Activated naive CD4-positive, alpha-beta T cell treated with anti-CD3 and anti-CD28 coated beads for 36 hours (primary cell): Measurements from ENCODE around the gene MTHFD2. TPM values are rescaled to one million over a fixed set of nuclear protein-coding genes. Genes with fewer than 3 reads are reported as not detected.

Experiments
- CTCF ChIA-PET: fragments of 350-600 bp; sonication (Branson Sonifier 250); formaldehyde crosslinking; loops from one replicate; lab custom pipeline; 2021; ENCODE audit warnings: antibody characterized with exemption; lab: Charles Lee
- DNase-seq: peaks from one replicate; pipeline ENCODE4 v3.0.0-alpha.2; 2020
- H3K27ac Mint-ChIP-seq: one replicate; pipeline ENCODE4 v1.8.0; 2021; ENCODE audit warnings: mild to moderate bottlenecking, mixed read lengths
- H3K27me3 Mint-ChIP-seq: one replicate; pipeline ENCODE4 v1.8.0; 2021; ENCODE audit warnings: low read depth, mixed read lengths
- H3K36me3 Mint-ChIP-seq: one replicate; pipeline ENCODE4 v1.8.0; 2021; ENCODE audit warnings: low read depth, mixed read lengths
- H3K4me1 Mint-ChIP-seq: one replicate; pipeline ENCODE4 v1.8.0; 2021; ENCODE audit warnings: low read depth, mixed read lengths
- H3K4me3 Mint-ChIP-seq: one replicate; pipeline ENCODE4 v1.8.0; 2021; ENCODE audit warnings: mild to moderate bottlenecking, moderate library complexity, mixed read lengths
- H3K9me3 Mint-ChIP-seq: one replicate; pipeline ENCODE4 v1.8.0; 2021; ENCODE audit warnings: mixed read lengths
- intact Hi-C: fragments of 100-400 bp; cut with micrococcal nuclease; formaldehyde crosslinking; loops from one replicate; pipeline ENCODE4 v1.15.1; 2023
- total RNA-seq, 2 experiments: library from RNA; stranded (reverse); gene quantifications; one replicate each; pipeline ENCODE4 v1.2.3, GENCODE V29; 2021

MTHFD2 gene
- total RNA-seq, 2 experiments from 2014 or later, result 683 to 692 TPM

DNA sequence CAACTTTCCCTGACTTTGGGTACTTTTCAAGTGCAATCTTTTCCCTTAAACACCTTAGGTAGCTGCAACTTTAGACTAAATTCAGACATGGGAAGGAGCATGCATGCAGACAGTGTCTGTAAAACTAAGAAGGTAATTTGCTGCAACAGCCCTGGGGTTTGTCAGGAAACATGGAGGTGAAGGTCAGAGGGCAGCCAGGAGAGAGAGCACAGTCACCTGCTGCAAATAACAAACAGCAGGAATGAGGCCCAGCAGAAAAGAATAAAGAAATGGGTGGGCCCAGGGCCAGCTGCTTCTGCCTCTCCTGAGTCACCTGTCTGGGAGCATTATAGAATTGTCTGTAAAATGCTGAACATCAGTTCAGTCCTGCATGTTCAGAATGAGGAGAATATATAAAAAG is 35.2 kb downstream of the MTHFD2 start:
- no peaks in the 10 kb centered on the region for H3K27me3 Mint-ChIP-seq
- DNase-seq, result no peak
- intact Hi-C loops, result no loop called here
- H3K9me3 Mint-ChIP-seq, result no peaks in the 10 kb centered on the region
- no peak overlapping the region for H3K27ac Mint-ChIP-seq
- CTCF ChIA-PET, result interaction anchor here (1.2 to 2.1 kb wide), 2 partner anchors 15 to 101 kb away, joined by 3 to 8 read pairs; no protein-coding TSS in a partner anchor
- H3K4me1 Mint-ChIP-seq, result peaks cover 6% of the 10 kb centered on the region
- no peaks in the 10 kb centered on the region for H3K36me3 Mint-ChIP-seq
- H3K4me3 Mint-ChIP-seq, result no peak overlapping the region

DNA sequence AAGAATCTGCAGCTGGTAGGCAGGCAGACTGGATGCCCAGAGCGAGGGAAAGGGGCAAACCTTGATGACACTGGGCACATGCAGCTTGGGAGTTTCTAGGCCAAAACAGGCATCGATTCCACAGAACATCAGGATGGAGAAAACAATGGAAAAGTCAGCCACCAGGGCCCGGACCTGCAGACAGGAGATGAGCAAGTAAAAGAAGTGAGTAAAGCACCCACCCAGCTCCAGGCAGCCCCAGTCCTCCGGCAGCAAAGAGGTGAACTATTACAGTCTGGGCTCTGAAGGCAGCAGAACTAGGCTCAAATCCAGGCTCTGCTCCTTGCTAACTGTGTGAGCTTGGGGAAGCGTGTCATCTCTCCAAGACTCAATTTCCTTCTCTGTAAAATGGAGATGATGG is 36.6 kb downstream of the MTHFD2 start:
- no peaks in the 10 kb centered on the region for H3K27me3 Mint-ChIP-seq
- no peak overlapping the region for H3K27ac Mint-ChIP-seq
- H3K4me3 Mint-ChIP-seq, result no peak overlapping the region
- intact Hi-C loops, result no loop called here
- no peaks in the 10 kb centered on the region for H3K36me3 Mint-ChIP-seq
- H3K9me3 Mint-ChIP-seq, result no peaks in the 10 kb centered on the region
- DNase-seq, result no peak
- H3K4me1 Mint-ChIP-seq, result peaks cover 6% of the 10 kb centered on the region
- CTCF ChIA-PET, result interaction anchor here (1.2 to 2.1 kb wide), 2 partner anchors 14 to 100 kb away, joined by 3 to 8 read pairs; no protein-coding TSS in a partner anchor

- CTCF ChIA-PET, result interaction anchor here (1.1 to 1.8 kb wide), 2 partner anchors 11 to 415 kb away, joined by 3 to 9 read pairs; no protein-coding TSS in a partner anchor
- H3K27ac Mint-ChIP-seq, result no peak overlapping the region
- no peak overlapping the region for H3K4me3 Mint-ChIP-seq
- H3K27me3 Mint-ChIP-seq, result no peaks in the 10 kb centered on the region
- no peak for DNase-seq
- no peaks in the 10 kb centered on the region for H3K36me3 Mint-ChIP-seq
- peaks cover 6% of the 10 kb centered on the region for H3K4me1 Mint-ChIP-seq
- intact Hi-C loops, result no loop called here
- H3K9me3 Mint-ChIP-seq, result no peaks in the 10 kb centered on the region
Observed at GRCh38 chr2:74238879-74239278, 40.5 kb downstream of the MTHFD2 start.

- no peaks in the 10 kb centered on the region for H3K27me3 Mint-ChIP-seq
- H3K9me3 Mint-ChIP-seq, result no peaks in the 10 kb centered on the region
- no peak overlapping the region for H3K4me3 Mint-ChIP-seq
- DNase-seq, result no peak
- H3K36me3 Mint-ChIP-seq, result no peaks in the 10 kb centered on the region
- CTCF ChIA-PET, result interaction anchor here (1.1 to 1.8 kb wide), 2 partner anchors 11 to 415 kb away, joined by 3 to 9 read pairs; no protein-coding TSS in a partner anchor
- H3K27ac Mint-ChIP-seq, result no peak overlapping the region
- intact Hi-C loops, result no loop called here
- peaks cover 6% of the 10 kb centered on the region for H3K4me1 Mint-ChIP-seq
Observed at GRCh38 chr2:74239346-74239745, 40.9 kb downstream of the MTHFD2 start.

GRCh38 chr2:74242354-74243071 is 44.1 kb downstream of the MTHFD2 start:
- Mint-ChIP-seq H3K27me3 (no peaks in the 10 kb centered on the region), H3K27ac (no peak overlapping the region), H3K9me3 (no peaks in the 10 kb centered on the region), H3K4me3 (no peak overlapping the region), H3K4me1 (no peaks in the 10 kb centered on the region), H3K36me3 (no peaks in the 10 kb centered on the region)
- no peak for DNase-seq
- intact Hi-C loops, result no loop called here
- CTCF ChIA-PET, result interaction anchor here (0.7 to 2.7 kb wide), 3 partner anchors 8 to 93 kb away, joined by 3 to 17 read pairs (median 4); no protein-coding TSS in a partner anchor

GRCh38 chr2:74244286-74244685 is 45.9 kb downstream of the MTHFD2 start:
- CTCF ChIA-PET, result interaction anchor here (9.3 kb wide), 1 partner anchor 91 kb away, joined by 163 read pairs; no protein-coding TSS in a partner anchor

GRCh38 chr2:74246496-74247195 is 48.2 kb downstream of the MTHFD2 start:
- intact Hi-C loops, result no loop called here
- H3K4me1 Mint-ChIP-seq, result peaks cover 2% of the 10 kb centered on the region
- H3K4me3 Mint-ChIP-seq, result no peak overlapping the region
- no peaks in the 10 kb centered on the region for H3K9me3 Mint-ChIP-seq
- DNase-seq, result no peak
- H3K36me3 Mint-ChIP-seq, result no peaks in the 10 kb centered on the region
- CTCF ChIA-PET, result interaction anchor here (0.9 to 9.3 kb wide), 2 partner anchors 79 to 89 kb away, joined by 3 to 163 read pairs; no protein-coding TSS in a partner anchor
- no peak overlapping the region for H3K27ac Mint-ChIP-seq
- H3K27me3 Mint-ChIP-seq, result no peaks in the 10 kb centered on the region

More at GRCh38 chr2:74244286-74244685, 45.9 kb downstream of the MTHFD2 start:
- H3K27me3 Mint-ChIP-seq, result no peaks in the 10 kb centered on the region
- no peak for DNase-seq
- intact Hi-C loops, result no loop called here
- H3K4me3 Mint-ChIP-seq, result no peak overlapping the region
- H3K36me3 Mint-ChIP-seq, result no peaks in the 10 kb centered on the region
- no peaks in the 10 kb centered on the region for H3K4me1 Mint-ChIP-seq
- no peaks in the 10 kb centered on the region for H3K9me3 Mint-ChIP-seq
- H3K27ac Mint-ChIP-seq, result no peak overlapping the region

- peaks cover 2% of the 10 kb centered on the region for H3K4me1 Mint-ChIP-seq
- H3K9me3 Mint-ChIP-seq, result no peaks in the 10 kb centered on the region
- H3K27ac Mint-ChIP-seq, result no peak overlapping the region
- CTCF ChIA-PET, result interaction anchor here (0.5 to 9.3 kb wide), 43 partner anchors 8 to 361 kb away, joined by 3 to 163 read pairs (median 4); partner anchors contain the start of genes BOLA3 and INO80B
- intact Hi-C loops, result loop anchor here (1.0 to 10.0 kb wide), 7 partner anchors 86 to 425 kb away; partner anchors contain the start of genes INO80B, STAMBP and WBP1
- H3K36me3 Mint-ChIP-seq, result no peaks in the 10 kb centered on the region
- H3K27me3 Mint-ChIP-seq, result no peaks in the 10 kb centered on the region
- no peak overlapping the region for H3K4me3 Mint-ChIP-seq
- DNase-seq, result no peak
Observed at GRCh38 chr2:74249406-74250122, 51.1 kb downstream of the MTHFD2 start.

GRCh38 chr2:74250189-74250631 is 51.8 kb downstream of the MTHFD2 start:
- peak; percentile 68 for DNase-seq
- H3K36me3 Mint-ChIP-seq, result no peaks in the 10 kb centered on the region
- H3K27ac Mint-ChIP-seq, result no peak overlapping the region
- intact Hi-C loops, result loop anchor here (1.0 to 10.0 kb wide), 7 partner anchors 85 to 425 kb away; partner anchors contain the start of genes INO80B, STAMBP and WBP1
- CTCF ChIA-PET, result interaction anchor here (0.7 to 9.3 kb wide), 41 partner anchors 8 to 341 kb away, joined by 3 to 163 read pairs (median 4); partner anchors contain the start of genes BOLA3 and INO80B
- no peaks in the 10 kb centered on the region for H3K9me3 Mint-ChIP-seq
- H3K4me1 Mint-ChIP-seq, result peaks cover 2% of the 10 kb centered on the region
- H3K4me3 Mint-ChIP-seq, result no peak overlapping the region
- H3K27me3 Mint-ChIP-seq, result no peaks in the 10 kb centered on the region

GRCh38 chr2:74252036-74252435 is 53.6 kb downstream of the MTHFD2 start:
- Mint-ChIP-seq H3K27me3 (no peaks in the 10 kb centered on the region), H3K9me3 (no peaks in the 10 kb centered on the region), H3K4me1 (peaks cover 2% of the 10 kb centered on the region), H3K4me3 (no peak overlapping the region), H3K27ac (no peak overlapping the region), H3K36me3 (no peaks in the 10 kb centered on the region)
- no peak for DNase-seq
- intact Hi-C loops, result loop anchor here (5.0 to 10.0 kb wide), 2 partner anchors 205 to 427 kb away; partner anchors contain the start of genes INO80B, STAMBP and WBP1
- CTCF ChIA-PET, result interaction anchor here (1.2 to 9.3 kb wide), 2 partner anchors 9 to 84 kb away, joined by 3 to 163 read pairs; no protein-coding TSS in a partner anchor

GRCh38 chr2:74252862-74253261 is 54.4 kb downstream of the MTHFD2 start:
- CTCF ChIA-PET, result interaction anchor here (1.2 to 9.3 kb wide), 2 partner anchors 9 to 83 kb away, joined by 3 to 163 read pairs; no protein-coding TSS in a partner anchor
- H3K4me1 Mint-ChIP-seq, result peaks cover 2% of the 10 kb centered on the region
- H3K36me3 Mint-ChIP-seq, result no peaks in the 10 kb centered on the region
- H3K27me3 Mint-ChIP-seq, result no peaks in the 10 kb centered on the region
- no peak for DNase-seq
- H3K4me3 Mint-ChIP-seq, result no peak overlapping the region
- H3K9me3 Mint-ChIP-seq, result no peaks in the 10 kb centered on the region
- intact Hi-C loops, result loop anchor here (5.0 to 10.0 kb wide), 2 partner anchors 204 to 428 kb away; partner anchors contain the start of genes INO80B, STAMBP and WBP1
- no peak overlapping the region for H3K27ac Mint-ChIP-seq
